Activated T-cell treated with anti-CD3 and anti-CD28 coated beads for 4 hours (primary cell): ENCODE measurements around the gene CCDC80.

Source experiments
- DNase-seq: peaks from one replicate; pipeline ENCODE4 v3.0.0-alpha.2; 2020

The CCDC80 gene

DNA sequence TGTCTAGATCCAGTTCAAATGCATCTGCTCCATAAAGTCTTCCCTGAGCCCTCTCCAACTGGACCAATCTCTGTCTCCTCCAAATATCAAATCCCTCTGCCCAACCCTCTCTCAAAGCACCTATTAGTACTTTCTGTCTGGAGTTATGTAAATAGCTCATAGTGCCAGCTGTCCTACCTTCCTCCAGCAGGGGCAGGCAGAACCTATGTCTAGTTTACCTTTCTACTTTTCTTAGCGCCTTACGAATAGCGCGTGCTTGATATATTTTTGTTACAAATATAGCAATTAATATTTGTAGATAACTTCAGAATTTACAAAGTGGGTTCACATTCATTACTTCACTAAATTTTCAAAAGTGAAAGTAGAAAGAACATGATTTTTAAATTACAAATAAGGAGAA, 14.0 kb upstream of the CCDC80 start:
- no peak for DNase-seq

DNA sequence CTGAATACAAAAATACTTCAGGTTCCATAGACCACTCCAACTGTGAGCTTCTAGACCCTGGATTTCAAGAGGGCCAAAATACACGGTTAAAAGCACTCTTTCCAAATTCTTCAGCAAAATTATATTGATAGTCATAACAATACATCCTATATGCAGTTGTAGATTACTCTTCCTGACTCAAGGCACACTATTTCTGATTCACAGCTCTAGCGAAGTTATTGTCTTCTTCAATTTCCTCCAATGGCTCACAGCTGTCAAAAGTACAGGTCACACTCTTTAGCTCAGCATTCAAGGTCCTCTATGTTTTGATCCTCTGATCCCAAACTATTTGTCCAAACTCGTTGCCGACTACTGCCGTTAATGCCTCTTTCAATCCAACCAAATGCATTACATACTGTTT, 13.5 kb upstream of the CCDC80 start:
- DNase-seq: no peak

DNA sequence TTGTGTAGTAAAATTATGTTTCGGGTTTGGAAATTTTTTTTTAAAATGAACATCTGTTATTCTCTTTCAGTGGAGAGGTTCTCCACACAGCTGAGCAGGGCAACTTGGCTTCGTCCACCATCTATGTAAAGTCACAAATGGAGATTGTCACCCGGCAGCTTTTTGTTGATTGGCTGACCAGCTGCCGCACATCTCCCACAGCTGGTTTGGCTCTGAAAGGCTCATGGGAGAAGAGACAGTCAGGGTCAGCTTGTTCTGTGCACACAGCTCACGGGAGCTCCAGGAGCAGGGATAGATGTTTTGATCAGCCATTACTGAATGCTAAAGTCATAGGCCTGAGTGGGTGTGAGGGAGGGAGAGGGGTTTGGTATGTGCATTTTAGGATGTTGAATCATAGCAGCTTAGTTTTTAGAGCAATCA, 12.9 kb upstream of the CCDC80 start:
- DNase-seq: no peak

DNA sequence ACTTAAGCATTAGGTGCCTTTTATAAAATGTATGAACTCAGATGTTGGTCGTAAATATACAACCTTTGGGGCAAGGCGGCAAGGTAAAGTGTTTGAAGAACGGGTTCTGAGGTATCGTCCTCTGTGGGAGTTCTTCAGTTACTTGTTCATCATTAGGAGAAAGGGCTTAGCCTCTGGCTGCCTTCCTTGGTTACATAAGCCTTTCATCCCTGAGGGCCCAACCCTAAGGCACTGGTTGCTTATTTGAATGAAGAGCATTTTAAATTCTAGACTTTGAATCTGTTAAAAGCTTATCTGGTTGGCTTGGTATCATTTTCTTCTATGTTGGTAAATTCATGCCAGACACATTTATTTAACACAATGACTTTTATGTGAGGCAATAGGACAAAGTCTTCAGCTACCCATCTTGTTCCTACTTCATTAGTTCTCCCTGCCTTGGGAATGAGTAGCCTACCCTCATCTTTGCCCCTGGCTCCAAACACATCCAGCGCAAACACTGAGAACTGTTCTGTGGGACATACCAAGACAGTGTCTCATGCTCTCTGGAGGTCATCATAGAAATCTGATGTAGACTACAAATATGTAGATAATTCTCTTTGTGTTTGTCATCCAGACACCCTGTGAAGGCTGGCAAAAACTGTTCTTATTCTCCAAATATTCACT, 12.4 kb upstream of the CCDC80 start:
- DNase-seq: no peak

DNA sequence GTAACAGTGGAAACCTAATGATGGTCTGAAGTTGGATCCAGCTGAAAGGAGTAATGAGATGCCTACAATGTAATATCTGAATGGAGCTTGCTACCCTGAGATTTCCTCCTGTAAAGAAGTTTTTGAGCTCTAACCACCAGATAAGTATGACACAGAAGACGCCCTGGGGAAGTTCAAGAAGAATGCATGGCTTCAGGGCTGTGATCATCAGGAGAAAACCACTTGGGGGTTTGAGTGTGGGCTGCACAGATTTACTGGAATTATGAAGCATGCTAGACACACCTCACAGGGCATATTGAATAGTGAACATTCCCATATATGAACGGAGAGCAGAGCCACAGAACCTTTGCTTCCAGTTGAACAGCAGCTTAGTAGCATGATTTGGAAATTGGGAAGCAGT, 10.6 kb upstream of the CCDC80 start:
- no peak for DNase-seq

DNA sequence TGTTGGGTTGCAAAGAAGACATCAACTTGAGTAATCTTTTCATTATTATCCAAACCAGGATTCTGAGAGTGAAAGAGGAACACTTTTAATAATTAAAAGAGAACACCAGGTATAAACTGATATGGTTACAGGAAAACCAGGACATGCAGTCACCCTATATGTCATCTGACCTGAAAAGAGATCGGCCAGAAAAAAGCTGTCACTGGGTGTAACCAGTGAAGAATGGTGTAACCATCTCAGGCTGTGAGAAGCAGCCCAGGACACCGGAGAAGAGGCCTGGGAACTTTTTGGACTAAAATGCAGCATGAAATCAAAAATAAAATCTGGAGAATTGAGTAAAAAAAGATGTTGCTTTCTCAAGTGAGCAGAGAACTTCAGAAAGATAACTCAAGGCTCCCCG, 10.1 kb upstream of the CCDC80 start:
- DNase-seq: no peak

DNA sequence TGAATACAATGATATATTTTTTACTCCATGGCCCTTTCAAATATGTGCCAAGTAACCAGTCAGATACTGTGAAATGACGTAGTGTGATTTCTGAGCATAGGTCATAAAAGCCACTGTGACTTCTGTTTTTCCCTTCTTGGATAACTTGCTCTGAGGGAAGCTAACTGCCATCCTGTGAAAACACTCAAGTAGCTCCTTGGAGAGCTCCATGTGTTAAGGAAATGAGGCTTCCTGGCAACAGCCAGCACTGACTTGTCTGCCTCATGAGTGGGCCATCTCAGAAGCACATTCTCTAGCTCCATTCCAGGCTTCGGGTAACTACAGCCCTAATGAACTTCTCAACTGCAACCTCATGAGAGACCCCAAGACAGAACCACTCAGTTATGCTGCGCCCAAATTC, 9.5 kb upstream of the CCDC80 start:
- DNase-seq: no peak

DNA sequence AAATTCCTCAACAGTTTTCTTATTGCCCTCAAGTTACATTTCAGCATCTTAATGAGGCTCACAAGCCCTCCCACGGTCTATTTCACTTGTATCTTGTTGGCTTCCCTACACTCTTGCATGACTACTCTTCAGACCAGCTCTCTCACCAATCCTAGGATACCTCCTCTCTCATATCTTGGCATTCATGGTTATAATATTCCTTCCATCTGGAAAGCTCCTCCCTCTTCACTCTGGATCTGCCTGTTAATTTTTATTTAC, 8.5 kb upstream of the CCDC80 start:
- no peak for DNase-seq

DNA sequence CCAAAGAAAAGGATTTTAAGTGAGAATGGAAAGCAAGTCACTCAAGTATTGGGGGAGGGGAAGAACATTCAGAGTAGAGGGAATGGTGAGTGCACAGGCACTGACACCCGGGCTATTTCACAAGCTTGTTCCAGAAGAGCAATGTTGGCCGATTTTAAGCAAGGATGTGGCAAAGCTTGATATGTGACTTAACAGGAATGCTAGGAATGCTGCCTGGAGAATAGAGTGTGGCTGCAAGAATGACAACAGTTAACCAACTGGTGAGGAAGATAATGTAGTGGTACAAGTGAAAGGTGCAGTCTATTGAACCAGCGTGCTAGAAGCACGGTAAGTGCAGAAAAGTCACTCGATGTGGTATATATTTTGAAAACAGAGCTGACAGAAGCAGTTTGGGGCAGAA, 6.2 kb upstream of the CCDC80 start:
- DNase-seq: no peak

DNA sequence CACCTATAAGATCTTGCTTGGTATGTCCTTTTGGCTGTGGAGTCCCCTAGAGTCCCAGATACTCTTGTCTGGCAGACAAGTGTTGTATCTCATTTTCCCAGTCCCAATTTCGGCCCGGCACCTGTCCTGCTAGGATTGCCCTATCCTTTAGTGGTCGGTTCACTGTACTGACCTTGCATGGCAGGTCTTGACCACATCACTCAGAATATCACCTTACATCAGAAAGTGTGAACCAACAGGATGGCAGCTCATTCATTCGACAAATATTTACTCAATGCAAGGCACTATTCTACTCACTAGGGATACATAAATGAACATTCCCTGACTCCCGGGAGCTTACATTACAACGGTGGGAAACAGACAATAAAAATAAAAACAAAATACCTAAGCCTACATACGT, 5.7 kb upstream of the CCDC80 start:
- DNase-seq: no peak

DNA sequence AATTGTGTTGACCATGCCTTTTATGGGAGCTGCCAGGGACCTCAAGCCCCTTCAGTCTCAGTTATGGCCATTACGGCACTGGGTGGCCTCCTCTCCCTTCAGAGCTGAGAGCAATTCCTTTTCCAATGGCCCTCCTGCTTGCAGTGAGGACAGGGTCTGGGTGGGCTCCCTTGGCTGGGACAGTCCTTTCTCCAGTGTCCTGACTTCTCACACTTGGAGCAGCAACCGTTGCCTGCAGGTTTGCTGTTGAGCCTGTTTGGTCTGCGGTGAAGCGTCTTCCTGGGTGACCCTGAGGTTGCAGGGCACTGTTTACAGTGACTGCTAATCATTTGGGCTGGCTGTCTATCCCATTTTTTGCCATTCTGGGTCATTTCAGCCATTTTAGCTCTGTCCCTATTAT, 3.5 kb upstream of the CCDC80 start:
- DNase-seq: no peak

DNA sequence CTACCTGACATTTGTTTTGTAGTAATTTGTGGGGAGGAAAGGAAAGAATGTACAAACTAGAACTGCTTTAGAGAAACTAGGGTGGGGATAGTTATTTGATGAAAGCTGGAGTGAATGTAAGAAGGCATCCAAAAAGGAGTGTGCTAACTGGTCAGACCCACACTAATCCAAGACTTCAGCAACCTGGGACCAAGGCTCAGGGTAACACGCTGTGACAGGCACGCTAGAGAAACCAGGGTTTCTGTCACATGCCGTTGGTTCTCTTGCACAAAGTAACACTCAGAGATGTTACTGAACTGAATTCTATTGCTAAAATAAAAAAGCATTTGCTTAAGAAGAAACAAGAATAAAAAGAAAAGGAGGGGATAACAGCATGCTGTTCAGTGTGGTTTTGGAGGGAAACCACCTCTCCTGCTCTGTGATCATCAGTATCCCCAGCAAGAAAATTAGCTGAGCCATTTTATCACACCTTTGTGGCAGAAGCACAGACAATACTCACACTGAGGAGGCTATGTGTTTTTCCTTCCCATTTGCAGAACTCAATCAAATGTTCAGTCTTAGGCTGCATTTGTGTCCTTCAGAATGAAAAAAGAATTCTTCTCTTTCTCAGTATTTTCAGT, 2.8 kb upstream of the CCDC80 start:
- DNase-seq: no peak

DNA sequence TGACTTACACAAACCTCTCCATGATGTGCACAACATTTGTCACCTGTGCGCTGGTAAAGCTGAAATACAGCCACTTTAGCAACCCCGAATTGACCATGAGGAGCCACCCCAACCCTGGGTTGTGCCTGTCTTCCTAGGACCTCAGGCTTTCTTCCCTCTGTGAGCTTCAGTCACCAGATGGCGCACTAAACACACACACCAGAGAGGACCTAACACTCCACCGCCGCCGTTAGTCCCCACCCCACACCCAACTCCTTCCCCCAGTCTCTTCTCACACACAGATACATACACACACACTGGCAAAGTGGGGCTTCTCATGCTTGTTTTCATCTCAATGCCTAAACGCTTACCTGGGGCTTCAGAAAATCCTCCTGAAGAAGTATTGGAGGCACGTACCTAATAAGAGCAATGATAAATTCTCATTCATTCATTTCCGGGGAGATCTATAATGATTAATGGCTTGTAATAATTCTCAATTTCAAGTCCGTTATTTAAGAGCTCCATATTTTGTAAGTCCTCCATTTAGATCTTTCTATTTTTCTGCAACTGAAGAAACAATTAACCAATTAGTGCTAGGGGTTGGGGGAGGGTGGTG, 2.1 kb upstream of the CCDC80 start:
- DNase-seq: peak; percentile 78

DNA sequence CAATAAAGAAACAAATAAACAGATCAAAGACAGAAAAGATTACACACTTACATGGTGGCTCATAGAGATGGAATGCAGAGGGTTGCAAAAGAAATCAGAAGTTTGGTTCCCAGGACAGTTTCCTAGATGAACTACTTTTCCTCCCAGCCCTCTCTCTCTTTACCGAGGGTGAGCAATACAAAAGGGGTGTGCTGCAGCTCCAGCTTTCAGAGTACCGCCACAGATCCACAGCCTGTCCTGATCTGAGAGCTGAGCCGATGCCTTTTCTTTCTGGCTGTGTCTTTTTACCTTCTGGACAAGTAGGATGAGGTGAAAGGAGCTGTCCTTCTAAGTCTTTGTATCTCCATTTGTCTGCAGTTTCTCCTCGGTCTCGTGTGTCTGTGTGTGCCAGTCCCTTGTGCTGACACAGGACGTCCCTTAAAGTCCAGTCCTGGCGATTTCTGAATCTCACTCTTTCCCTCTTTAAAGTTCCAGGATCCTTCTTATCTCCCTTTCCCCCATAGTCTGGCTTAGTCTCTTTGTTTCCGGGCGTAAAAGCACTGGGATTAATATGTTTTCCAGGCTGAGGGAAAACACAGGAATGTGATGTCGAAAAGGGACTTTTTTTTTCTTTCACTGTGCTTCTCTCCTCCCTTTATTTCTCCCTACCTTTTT, 540 bp downstream of the CCDC80 start:
- no peak for DNase-seq

DNA sequence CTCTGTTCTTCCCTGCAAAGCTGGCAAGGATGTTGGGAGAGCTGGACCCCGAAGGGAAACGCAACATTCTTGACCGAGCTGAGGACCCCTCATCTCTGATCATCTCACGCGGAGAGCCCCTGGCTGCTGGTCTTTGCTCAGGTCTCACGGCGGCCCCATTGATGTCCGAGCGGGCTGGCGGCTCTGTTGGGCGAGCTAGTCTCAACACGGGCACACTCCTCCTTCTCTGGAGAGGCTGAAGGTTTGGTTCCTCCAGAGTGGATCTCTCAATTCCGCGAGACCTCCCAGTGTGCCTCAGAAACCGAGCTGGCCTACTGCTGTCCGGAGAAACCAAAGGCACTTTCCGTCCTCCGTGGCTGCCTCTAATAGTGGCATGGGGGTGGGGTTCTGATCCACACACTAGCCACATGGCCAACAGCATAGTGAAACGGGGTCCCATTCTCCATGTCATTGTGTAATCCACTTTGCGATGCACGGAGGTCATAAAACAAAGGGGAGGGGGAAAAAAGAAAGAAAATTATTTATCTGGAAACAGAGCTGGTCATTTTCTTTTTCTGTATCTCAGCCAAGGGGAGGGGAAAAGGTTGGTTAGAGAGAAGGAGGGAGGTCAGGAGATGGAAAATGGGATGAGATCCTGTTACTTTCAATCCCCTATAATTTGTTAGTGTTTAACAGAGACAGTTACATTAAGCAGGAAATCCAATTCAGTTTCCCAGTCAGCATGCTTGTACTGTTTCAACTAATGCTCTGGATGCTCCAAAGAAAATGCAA, 1.3 kb downstream of the CCDC80 start:
- no peak for DNase-seq

DNA sequence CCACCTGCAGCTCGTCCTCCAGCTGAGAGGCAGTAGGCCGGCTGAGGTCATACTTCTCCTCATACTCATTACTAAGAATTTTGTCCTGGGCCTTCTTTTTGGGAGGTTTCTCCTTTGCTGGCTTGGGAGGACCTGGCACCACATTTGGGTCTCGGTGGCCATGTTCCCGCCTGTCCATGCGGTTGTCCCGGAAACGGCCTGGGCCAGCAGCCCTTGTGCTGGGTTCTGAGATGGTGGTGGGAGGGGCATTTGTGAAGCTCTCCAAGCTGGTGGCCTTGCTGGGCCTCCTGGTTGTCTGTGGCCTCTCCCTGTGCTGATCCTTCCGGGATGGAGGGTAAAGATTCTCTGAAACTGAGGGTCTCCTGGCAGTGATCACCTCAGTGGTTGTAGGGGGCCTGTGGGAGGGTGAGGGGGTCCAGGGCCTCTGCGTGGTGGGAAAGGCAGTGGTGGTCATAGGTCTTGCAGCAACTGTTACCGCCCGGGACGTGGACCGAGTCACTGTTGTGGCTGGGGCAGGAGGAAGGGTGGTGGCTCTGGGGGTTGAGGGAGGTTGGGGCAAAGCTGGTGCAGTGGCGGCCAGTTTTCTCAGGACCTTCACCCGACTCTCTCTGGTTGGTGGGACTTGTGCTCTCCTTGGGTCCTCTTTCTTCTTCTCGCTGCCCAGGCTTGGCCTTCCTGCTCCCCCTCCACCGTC, 2.5 kb downstream of the CCDC80 start:
- DNase-seq: no peak

DNA sequence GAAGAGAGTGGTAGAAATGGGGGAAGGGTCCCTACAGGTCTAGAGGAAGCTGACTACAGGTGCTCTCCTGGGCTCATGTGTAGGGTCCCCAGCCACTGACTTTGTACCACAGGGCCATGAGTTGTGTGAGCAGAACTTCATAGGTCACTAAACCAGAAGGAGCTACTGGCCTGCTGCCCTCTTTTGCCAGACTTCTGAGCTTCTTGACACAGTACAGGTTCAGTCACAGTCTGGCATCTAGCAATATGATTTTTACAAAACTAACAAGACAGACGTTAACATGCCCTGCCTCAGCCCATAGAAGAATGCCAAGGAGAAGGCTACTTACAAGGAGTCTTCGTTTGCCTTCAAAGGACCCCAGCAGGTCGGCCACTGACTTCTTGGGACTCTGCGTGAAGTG, 3.2 kb downstream of the CCDC80 start:
- DNase-seq: no peak

DNA sequence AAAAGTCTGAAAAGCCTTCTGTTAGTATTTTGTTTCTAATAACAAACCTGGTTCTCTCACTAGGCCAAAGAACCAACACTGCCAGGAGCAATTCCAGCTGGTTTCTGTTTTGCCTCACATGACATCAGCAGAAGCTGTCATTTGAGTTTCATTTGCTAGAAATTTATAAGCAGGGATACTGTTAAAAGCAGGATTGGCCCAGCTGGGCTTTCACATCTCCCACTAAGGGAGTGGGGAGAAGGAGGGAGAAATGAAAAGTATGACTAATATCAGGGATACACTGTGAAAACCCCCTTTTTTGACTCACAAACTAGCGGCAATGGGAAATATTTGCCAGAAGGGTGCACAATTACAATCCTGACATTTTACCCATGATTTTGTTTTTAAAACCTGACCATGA, 5.3 kb downstream of the CCDC80 start:
- no peak for DNase-seq

DNA sequence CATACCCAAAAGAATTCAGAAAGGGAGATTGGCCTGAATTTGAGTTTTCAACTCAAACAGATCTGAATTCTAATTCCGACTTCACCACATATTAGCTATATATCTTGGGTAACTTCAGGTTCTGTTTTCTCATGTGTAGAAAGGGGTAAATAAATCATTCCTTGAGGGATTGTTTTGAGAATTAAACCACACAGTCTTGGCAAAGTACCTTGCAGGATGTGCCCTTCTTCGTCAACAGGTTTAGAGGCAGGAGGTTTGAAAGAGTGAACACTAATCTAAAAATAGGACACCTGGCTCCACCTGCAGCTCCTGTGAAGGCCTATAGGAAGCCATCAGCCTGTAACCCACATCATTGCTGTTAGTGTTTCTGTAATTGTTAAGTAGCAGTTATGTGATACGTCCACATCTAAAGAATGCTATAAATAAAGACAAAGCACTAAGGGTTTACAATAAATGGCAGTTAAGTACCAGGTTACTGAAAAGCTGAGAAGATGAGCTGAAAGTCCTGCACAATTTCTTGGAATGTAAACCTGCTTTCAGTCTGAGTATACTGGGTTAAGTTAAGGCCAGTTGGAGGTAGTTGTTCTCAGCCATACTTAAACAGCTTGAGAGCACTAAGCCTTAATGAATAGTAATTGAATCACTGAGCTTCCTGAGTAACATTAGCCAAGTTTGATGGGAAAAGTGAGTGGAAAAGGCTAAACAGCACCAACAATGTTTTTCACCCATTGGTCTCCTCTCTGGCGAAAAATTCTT, 6.0 kb downstream of the CCDC80 start:
- no peak for DNase-seq

DNA sequence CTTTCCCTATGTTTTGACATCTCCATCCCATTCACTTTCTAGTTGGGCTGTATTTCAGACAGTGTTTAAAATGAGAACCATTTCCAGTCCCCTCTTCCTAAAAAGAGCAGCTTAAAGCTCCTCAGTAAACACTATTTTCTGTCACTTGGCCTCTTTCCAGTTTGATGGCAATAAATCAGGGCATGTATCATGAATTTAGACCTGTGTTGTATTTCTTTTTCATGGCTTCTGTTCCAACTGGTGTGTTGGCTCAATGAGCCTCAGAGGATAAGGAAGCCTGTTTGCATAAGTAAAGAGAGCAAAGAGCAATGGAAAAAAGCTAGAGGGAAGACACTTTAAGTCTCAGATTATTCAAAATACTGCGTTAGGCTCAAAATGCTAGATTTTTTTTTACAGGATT, 7.2 kb downstream of the CCDC80 start:
- no peak for DNase-seq

DNA sequence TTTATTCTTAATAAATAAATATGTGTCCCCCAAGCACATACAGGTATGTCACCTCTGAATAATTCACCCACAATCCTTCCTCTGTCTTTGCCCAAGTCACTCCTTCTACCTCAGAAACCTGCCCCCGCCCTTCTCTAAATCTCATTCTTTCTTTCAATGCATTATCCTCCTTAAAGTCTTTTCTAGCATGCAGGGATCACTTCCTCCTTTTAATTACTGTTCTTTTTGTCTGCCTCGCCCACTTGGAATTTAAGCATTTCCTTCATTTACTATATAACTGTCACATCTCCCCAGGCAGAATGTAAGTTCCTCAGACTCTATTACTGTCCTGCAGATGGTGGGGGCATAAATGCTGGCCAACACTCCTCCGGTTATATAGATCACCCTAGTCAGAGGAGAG, 7.8 kb downstream of the CCDC80 start:
- no peak for DNase-seq

DNA sequence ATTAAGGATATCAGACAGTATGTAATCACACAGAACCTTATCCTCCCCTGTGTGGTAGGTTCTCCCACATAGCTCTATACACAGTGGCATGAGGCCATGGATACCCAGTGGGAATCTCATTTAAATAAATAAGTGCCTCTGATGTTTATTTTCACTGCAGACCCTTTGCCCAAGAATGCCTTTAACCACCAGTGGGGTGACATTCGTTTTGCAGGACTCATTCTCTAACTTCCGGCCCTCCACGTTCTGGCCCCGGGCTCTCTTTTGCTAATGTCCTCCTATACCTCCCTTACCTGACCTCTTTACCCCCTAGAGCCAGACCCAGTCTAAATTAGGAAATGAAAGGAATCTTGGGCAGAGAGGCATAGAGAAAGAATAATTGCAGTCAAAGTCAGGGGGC, 8.3 kb downstream of the CCDC80 start:
- DNase-seq: no peak
